ENCODE data around the gene HOXA3.

- TF ChIP-seq CTCF (IDR thresholded peaks at IDR 0.05 in 2 of 3, conservative IDR thresholded peaks at IDR 0.05 in 1 of 3; ENCODE audit: borderline replicate concordance in 1 of 3, insufficient read depth in 1 of 3, low read depth in 2 of 3, low read length in 2 of 3) (no peak), CBX3 (IDR thresholded peaks at IDR 0.05; ENCODE audit: low read depth) (no peak), REST (IDR thresholded peaks at IDR 0.05; ENCODE audit: low read depth) (no peak), YY1 (IDR thresholded peaks at IDR 0.05; ENCODE audit: extremely low read depth, insufficient replicate concordance, low read depth, low read length) (no peak), POLR2A (IDR thresholded peaks at IDR 0.05; ENCODE audit: borderline replicate concordance, extremely low read depth, insufficient read depth, insufficient read length) (no peak), MAX (IDR thresholded peaks at IDR 0.05) (no peak), EZH2 (IDR thresholded peaks at IDR 0.05) (no peak), POLR2AphosphoS5 (IDR thresholded peaks at IDR 0.05; ENCODE audit: low read depth, low read length) (no peak), ZBTB33 (IDR thresholded peaks at IDR 0.05; ENCODE audit: extremely low read depth, insufficient replicate concordance, low read length) (no peak)
Measured at GRCh38 chr7:27194002-27194352, 41.6 kb upstream of the HOXA3 start.

All from HCT116 (cell line).